ENCODE data around the gene ATXN1. TPM values are rescaled to one million over a fixed set of nuclear protein-coding genes. Genes with fewer than 3 reads are reported as not detected.

Gene ATXN1
- total RNA-seq, 4 donors from 2014 or later: 42.4 to 74.9 (median 52.1) TPM

- WGBS: 97% methylated on average over 26 of the region's 34 CpGs
- intact Hi-C loops (cut with DNase I): no loop called here
- Histone ChIP-seq H3K4me3 (no peak overlapping the region), H3K27ac (replicated peaks in 1 of 4) (no peak overlapping the region), H3K27me3 (no peaks in the 10 kb centered on the region), H3K4me1 (peaks cover 22 to 41% (median 37%) of the 10 kb centered on the region in 4 donors), H3K36me3 (peaks cover 11 to 29% (median 24%) of the 10 kb centered on the region in 4 donors), H3K9me3 (no peaks in the 10 kb centered on the region)
- TF ChIP-seq CTCF (IDR thresholded peaks at IDR 0.05) (no peak), EP300 (IDR thresholded peaks at IDR 0.05) (no peak), POLR2AphosphoS5 (IDR thresholded peaks at IDR 0.05) (no peak), POLR2A (IDR thresholded peaks at IDR 0.05; ENCODE audit: low read depth) (no peak)
- no peak for DNase-seq (ENCODE audit: extremely low spot score)
Measured at GRCh38 chr6:16327777-16328325, 433.4 kb downstream of the ATXN1 start.

- H3K4me1 ChIP-seq: peaks cover 20 to 41% (median 37%) of the 10 kb centered on the region in 4 donors
- no peaks in the 10 kb centered on the region for H3K27me3 ChIP-seq
- H3K36me3 ChIP-seq: peaks cover 11 to 29% (median 24%) of the 10 kb centered on the region in 4 donors
- no peak for TF ChIP-seq POLR2A (IDR thresholded peaks at IDR 0.05; ENCODE audit: low read depth)
- no peak for TF ChIP-seq POLR2AphosphoS5 (IDR thresholded peaks at IDR 0.05)
- TF ChIP-seq EP300 (IDR thresholded peaks at IDR 0.05): no peak
- TF ChIP-seq CTCF (IDR thresholded peaks at IDR 0.05): no peak
- WGBS: 92% methylated on average over 20 of the region's 43 CpGs
- intact Hi-C loops (cut with DNase I): no loop called here
- DNase-seq (ENCODE audit: extremely low spot score): no peak
- H3K9me3 ChIP-seq: no peaks in the 10 kb centered on the region
- H3K27ac ChIP-seq (replicated peaks in 1 of 4): no peak overlapping the region
- no peak overlapping the region for H3K4me3 ChIP-seq
Measured at GRCh38 chr6:16326971-16327776, 434.1 kb downstream of the ATXN1 start.

GRCh38 chr6:16326531-16326930, 434.7 kb downstream of the ATXN1 start:
- no peaks in the 10 kb centered on the region for H3K27me3 ChIP-seq
- intact Hi-C loops (cut with DNase I): no loop called here
- DNase-seq (ENCODE audit: extremely low spot score): no peak
- 99% methylated on average over 19 of the region's 22 CpGs for WGBS
- H3K4me1 ChIP-seq: peaks cover 20 to 41% (median 36%) of the 10 kb centered on the region in 4 donors
- no peaks in the 10 kb centered on the region for H3K9me3 ChIP-seq
- H3K27ac ChIP-seq (replicated peaks in 1 of 4): no peak overlapping the region
- TF ChIP-seq EP300 (IDR thresholded peaks at IDR 0.05) (no peak), CTCF (IDR thresholded peaks at IDR 0.05) (no peak), POLR2A (IDR thresholded peaks at IDR 0.05; ENCODE audit: low read depth) (no peak), POLR2AphosphoS5 (IDR thresholded peaks at IDR 0.05) (no peak)
- H3K4me3 ChIP-seq: no peak overlapping the region
- peaks cover 11 to 29% (median 24%) of the 10 kb centered on the region in 4 donors for H3K36me3 ChIP-seq

GRCh38 chr6:16324606-16325225, 436.5 kb downstream of the ATXN1 start:
- H3K4me3 ChIP-seq: no peak overlapping the region
- intact Hi-C loops (cut with DNase I): no loop called here
- no peaks in the 10 kb centered on the region for H3K9me3 ChIP-seq
- no peak for DNase-seq (ENCODE audit: extremely low spot score)
- H3K4me1 ChIP-seq: peaks cover 37 to 53% (median 48%) of the 10 kb centered on the region in 4 donors
- no peak for TF ChIP-seq POLR2A (IDR thresholded peaks at IDR 0.05; ENCODE audit: low read depth)
- TF ChIP-seq EP300 (IDR thresholded peaks at IDR 0.05): no peak
- TF ChIP-seq CTCF (IDR thresholded peaks at IDR 0.05): no peak
- no peak for TF ChIP-seq POLR2AphosphoS5 (IDR thresholded peaks at IDR 0.05)
- peaks cover 11 to 29% (median 24%) of the 10 kb centered on the region in 4 donors for H3K36me3 ChIP-seq
- 81% methylated on average over 7 of the region's 7 CpGs for WGBS
- no peak overlapping the region for H3K27ac ChIP-seq (replicated peaks in 1 of 4)
- no peaks in the 10 kb centered on the region for H3K27me3 ChIP-seq
